Measurements from ENCODE around the gene PHLDA3.

DNA sequence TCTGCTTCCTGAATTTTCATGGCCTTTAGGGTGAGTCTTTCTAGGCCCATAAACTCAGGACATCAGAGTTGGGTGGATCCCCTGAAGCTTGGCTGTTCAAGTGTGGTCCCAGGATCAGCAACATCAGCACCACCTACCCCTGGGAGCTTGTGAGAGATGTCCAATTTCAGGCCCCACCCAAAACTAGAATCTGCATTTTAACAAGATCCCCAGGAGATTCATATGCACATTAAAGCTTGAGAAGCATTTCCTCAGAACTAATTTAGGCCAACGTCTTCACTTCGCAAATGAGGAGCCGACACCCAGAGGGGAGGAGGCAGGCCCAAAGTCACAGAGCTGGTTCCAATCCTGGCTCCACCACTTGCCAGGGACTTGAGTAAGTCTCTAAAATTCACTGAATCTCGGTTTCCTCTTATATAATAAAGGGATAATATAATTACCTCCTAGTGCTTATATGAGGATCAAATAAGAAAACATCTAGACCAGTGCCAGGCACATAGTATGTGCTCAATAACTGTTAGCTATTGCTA lies 10.3 kb upstream of the PHLDA3 start:
- TF ChIP-seq, protein P1, sequence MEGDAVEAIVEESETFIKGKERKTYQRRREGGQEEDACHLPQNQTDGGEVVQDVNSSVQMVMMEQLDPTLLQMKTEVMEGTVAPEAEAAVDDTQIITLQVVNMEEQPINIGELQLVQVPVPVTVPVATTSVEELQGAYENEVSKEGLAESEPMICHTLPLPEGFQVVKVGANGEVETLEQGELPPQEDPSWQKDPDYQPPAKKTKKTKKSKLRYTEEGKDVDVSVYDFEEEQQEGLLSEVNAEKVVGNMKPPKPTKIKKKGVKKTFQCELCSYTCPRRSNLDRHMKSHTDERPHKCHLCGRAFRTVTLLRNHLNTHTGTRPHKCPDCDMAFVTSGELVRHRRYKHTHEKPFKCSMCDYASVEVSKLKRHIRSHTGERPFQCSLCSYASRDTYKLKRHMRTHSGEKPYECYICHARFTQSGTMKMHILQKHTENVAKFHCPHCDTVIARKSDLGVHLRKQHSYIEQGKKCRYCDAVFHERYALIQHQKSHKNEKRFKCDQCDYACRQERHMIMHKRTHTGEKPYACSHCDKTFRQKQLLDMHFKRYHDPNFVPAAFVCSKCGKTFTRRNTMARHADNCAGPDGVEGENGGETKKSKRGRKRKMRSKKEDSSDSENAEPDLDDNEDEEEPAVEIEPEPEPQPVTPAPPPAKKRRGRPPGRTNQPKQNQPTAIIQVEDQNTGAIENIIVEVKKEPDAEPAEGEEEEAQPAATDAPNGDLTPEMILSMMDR (conservative IDR thresholded peaks at IDR 0.05 in 1 of 2, IDR thresholded peaks at IDR 0.05 in 1 of 2; ENCODE audit: extremely low read depth in 1 of 2, insufficient read depth in 1 of 2, low read depth in 1 of 2, low read length in 2 of 2): no peak
- TF ChIP-seq EZH2 (IDR thresholded peaks at IDR 0.05; ENCODE audit: borderline replicate concordance, low read length): no peak

Data from mammary epithelial cell (primary cell).